HEK293T (cell line): ENCODE measurements around the gene GNAQ.

Experiments
- CTCF ChIA-PET: fragments of 350-600 bp; formaldehyde crosslinking; extraction: SDS; loops from one replicate; lab custom pipeline; 2021; ENCODE audit warnings: antibody characterized with exemption, inconsistent platforms; lab: Yijun Ruan, JAX
- POLR2A ChIA-PET: fragments of 350-600 bp; formaldehyde crosslinking; extraction: SDS; loops from one replicate; lab custom pipeline; 2020; ENCODE audit warnings: antibody characterized with exemption, inconsistent platforms; lab: Yijun Ruan, JAX
- DNase-seq: peaks from one replicate; pipeline ENCODE4 v3.0.0; 2012; ENCODE audit warnings: mixed read lengths; ENCODE audit errors: extremely low spot score
- ARNT ChIP-seq: fragments of 450-650 bp; IDR thresholded peaks from 2 replicates; pipeline ENCODE4 v1.6.1; 2017; ENCODE audit warnings: mild to moderate bottlenecking
- BHLHE40 ChIP-seq: fragments of 450-650 bp; IDR thresholded peaks from 2 replicates; pipeline ENCODE4 v1.6.1; 2016; ENCODE audit warnings: mild to moderate bottlenecking, moderate library complexity, borderline replicate concordance
- CTBP1 ChIP-seq: fragments of 450-650 bp; IDR thresholded peaks from 2 replicates; pipeline ENCODE4 v1.6.1; 2016; ENCODE audit warnings: borderline replicate concordance
- ELF4 ChIP-seq: fragments of 450-650 bp; IDR thresholded peaks from 2 replicates; pipeline ENCODE4 v1.6.1; 2017; ENCODE audit warnings: antibody characterized with exemption
- FOXA1 ChIP-seq: fragments of 450-650 bp; IDR thresholded peaks from 2 replicates; pipeline ENCODE4 v1.6.1; 2016; ENCODE audit warnings: mild to moderate bottlenecking
- FOXK2 ChIP-seq: fragments of 450-650 bp; IDR thresholded peaks from 2 replicates; pipeline ENCODE4 v1.6.1; 2016; ENCODE audit warnings: mild to moderate bottlenecking
- FOXM1 ChIP-seq: fragments of 450-650 bp; IDR thresholded peaks from 2 replicates; pipeline ENCODE4 v1.6.1; 2017; ENCODE audit warnings: mild to moderate bottlenecking, borderline replicate concordance
- HDGF ChIP-seq: fragments of 450-650 bp; IDR thresholded peaks from 2 replicates; pipeline ENCODE4 v1.6.1; 2017; ENCODE audit warnings: antibody characterized with exemption, borderline replicate concordance
- L3MBTL2 ChIP-seq: fragments of 450-650 bp; conservative IDR thresholded peaks from 2 replicates; pipeline ENCODE4 v1.6.1; 2016; ENCODE audit warnings: mild to moderate bottlenecking
- LEF1 ChIP-seq: fragments of 450-650 bp; IDR thresholded peaks from 2 replicates; pipeline ENCODE4 v1.6.1; 2017; ENCODE audit warnings: mild to moderate bottlenecking, borderline replicate concordance
- NFRKB ChIP-seq: fragments of 450-650 bp; IDR thresholded peaks from 2 replicates; pipeline ENCODE4 v1.6.1; 2016; ENCODE audit warnings: mild to moderate bottlenecking, moderate library complexity
- SP1 ChIP-seq: fragments of 450-650 bp; IDR thresholded peaks from 2 replicates; pipeline ENCODE4 v1.6.1; 2017
- SUZ12 ChIP-seq: fragments of 450-650 bp; IDR thresholded peaks from 2 replicates; pipeline ENCODE4 v1.6.1; 2016; ENCODE audit warnings: mild to moderate bottlenecking
- TARDBP ChIP-seq: fragments of 450-650 bp; IDR thresholded peaks from 2 replicates; pipeline ENCODE4 v1.6.1; 2016
- ZNF384 ChIP-seq: fragments of 450-650 bp; IDR thresholded peaks from 2 replicates; pipeline ENCODE4 v1.6.1; 2016
- TF ChIP-seq, protein P1 (sequence below): fragments of 450-650 bp; IDR thresholded peaks from 2 replicates; pipeline ENCODE4 v1.6.1; 2016

Gene GNAQ

GRCh38 chr9:77802064-77802463, 229.5 kb downstream of the GNAQ start:
- ChIA-PET CTCF (no interaction called here), POLR2A (no interaction called here)
- DNase-seq, result no peak
- no peak for TF ChIP-seq CTBP1
- TF ChIP-seq, protein P1, sequence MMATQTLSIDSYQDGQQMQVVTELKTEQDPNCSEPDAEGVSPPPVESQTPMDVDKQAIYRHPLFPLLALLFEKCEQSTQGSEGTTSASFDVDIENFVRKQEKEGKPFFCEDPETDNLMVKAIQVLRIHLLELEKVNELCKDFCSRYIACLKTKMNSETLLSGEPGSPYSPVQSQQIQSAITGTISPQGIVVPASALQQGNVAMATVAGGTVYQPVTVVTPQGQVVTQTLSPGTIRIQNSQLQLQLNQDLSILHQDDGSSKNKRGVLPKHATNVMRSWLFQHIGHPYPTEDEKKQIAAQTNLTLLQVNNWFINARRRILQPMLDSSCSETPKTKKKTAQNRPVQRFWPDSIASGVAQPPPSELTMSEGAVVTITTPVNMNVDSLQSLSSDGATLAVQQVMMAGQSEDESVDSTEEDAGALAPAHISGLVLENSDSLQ, result no peak
- no peak for TF ChIP-seq FOXM1
- TF ChIP-seq BHLHE40, result no peak
- TF ChIP-seq TARDBP, result no peak

DNA sequence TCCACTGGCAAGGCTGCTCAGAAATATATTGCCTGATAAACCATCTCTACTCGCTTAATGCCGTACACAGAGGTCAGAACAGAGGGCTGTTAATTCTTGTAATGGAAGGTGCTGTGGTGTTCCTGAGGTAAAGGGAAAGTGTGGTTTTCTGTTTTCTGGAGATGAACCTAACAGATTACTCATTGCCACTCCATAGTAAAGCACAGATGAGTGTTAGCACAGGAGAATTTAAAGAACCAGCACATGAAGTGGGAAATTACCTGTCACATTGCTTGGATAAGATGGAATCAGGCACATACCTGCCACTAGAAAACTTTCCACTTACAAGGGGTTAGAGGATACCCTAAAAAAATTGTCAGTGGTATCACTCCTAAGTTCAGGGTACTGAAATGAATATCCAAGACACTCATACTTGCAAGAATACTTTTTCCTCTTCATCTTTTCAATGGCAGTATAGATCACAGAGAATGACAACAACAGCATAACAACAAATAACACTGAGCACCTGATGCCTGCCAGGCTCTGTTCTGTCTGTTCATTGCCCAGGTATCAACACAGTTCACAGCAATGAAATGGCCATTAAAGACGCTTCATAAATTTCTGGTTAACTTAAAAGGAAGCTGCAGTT, 230.6 kb downstream of the GNAQ start:
- no peak for DNase-seq
- TF ChIP-seq FOXM1 (no peak), FOXK2 (no peak)
- POLR2A ChIA-PET, result no interaction called here
- CTCF ChIA-PET, result no interaction called here

DNA sequence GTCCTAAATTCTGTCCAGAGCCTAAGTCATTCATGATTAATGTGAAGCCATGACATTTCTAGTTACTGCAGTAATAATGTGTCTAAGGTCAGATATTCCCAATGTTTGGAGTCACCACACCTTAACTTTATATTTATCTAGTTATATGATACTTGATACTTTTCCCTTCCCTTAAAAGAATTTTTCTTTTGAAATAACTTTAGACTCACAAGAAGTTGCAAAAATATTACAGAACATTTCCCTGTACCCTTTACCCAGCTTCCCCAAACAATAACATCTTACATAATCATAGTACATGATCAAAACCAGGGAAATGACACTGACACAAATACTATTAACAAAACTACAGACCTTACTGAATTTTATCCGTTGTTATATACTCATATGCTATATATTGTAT, 233.5 kb downstream of the GNAQ start:
- TF ChIP-seq, protein P1, result no peak
- no peak for TF ChIP-seq FOXA1
- no peak for TF ChIP-seq FOXM1
- TF ChIP-seq HDGF, result no peak
- no peak for TF ChIP-seq NFRKB
- no peak for TF ChIP-seq ZNF384
- no peak for TF ChIP-seq FOXK2
- TF ChIP-seq L3MBTL2, result no peak
- no peak for TF ChIP-seq ELF4
- no peak for TF ChIP-seq SUZ12
- no peak for TF ChIP-seq LEF1
- TF ChIP-seq SP1, result no peak
- no peak for TF ChIP-seq CTBP1
- TF ChIP-seq BHLHE40, result no peak
- TF ChIP-seq ARNT, result no peak
- CTCF ChIA-PET, result no interaction called here
- DNase-seq, result no peak
- POLR2A ChIA-PET, result no interaction called here

DNA sequence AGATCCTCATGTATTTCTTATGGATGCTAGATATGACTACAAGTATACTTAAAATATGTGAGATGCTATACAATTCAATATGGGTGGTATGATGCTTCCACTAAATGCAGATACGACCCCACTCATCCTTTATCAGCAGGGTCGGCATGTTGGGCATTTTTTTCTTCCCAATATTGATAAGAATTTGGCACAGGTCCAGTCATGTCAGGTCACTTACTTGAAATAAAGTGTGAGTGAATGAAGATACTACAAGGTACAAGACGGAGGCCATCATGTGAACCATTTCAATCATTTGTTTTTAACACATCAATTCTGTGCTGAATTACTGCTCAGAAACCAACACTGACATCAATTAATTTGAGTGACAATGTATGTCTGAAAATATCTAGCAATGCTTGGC, 236.6 kb downstream of the GNAQ start:
- TF ChIP-seq SUZ12, result no peak
- TF ChIP-seq L3MBTL2, result no peak
- no peak for TF ChIP-seq HDGF
- TF ChIP-seq ZNF384, result no peak
- TF ChIP-seq LEF1, result no peak
- TF ChIP-seq FOXK2, result no peak
- TF ChIP-seq ARNT, result no peak
- TF ChIP-seq ELF4, result no peak
- no peak for TF ChIP-seq TARDBP
- TF ChIP-seq CTBP1, result no peak
- no peak for TF ChIP-seq FOXM1
- no peak for TF ChIP-seq BHLHE40
- no peak for TF ChIP-seq SP1
- TF ChIP-seq FOXA1, result no peak
- TF ChIP-seq, protein P1, result no peak
- DNase-seq, result no peak
- ChIA-PET CTCF (no interaction called here), POLR2A (no interaction called here)

DNA sequence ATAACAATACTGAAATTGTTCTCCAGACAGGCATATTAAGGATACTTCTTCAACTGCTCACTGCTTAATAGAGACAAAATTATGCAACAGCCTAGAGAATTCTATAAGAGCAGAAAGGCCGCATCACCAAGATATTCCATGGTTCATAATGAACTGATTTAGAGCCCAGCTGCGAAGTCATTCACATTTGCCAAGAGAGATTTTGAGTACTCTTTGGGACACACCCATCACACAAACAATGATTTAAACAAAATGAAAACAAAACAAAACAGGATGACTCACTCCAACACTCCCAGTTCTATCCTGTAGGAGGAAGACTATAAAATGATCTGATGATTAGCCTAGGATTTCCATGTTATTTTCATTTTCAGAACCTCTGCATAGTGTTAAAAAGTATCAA, 237.8 kb downstream of the GNAQ start:
- CTCF ChIA-PET, result no interaction called here

GRCh38 chr9:77789891-77790290, 241.7 kb downstream of the GNAQ start:
- no peak for DNase-seq
- TF ChIP-seq BHLHE40 (no peak), FOXA1 (no peak), HDGF (no peak), ELF4 (no peak), FOXK2 (no peak), FOXM1 (no peak), TARDBP (no peak), NFRKB (no peak)
- TF ChIP-seq, protein P1, result no peak
- CTCF ChIA-PET, result no interaction called here
- POLR2A ChIA-PET, result no interaction called here

More for the DNA sequence above, 237.8 kb downstream of the GNAQ start:
- TF ChIP-seq SP1 (no peak), BHLHE40 (no peak), SUZ12 (no peak), FOXA1 (no peak), L3MBTL2 (no peak), ZNF384 (no peak), ELF4 (no peak), HDGF (no peak)
- TF ChIP-seq, protein P1, result no peak
- POLR2A ChIA-PET, result no interaction called here
- no peak for DNase-seq
